GM12864 (cell line): ENCODE results near the gene MFGE8.

ENCODE experiments used
- DNase-seq: peaks from one replicate; pipeline ENCODE4 v3.0.0-alpha.2; 2011; ENCODE audit warnings: low read depth
- H3K4me3 ChIP-seq: 2 replicates; pipeline ENCODE4 v1.5.1; 2011; ENCODE audit warnings: mild to moderate bottlenecking, low read depth, low read length, control low read depth
- TF ChIP-seq, protein P1 (sequence below): IDR thresholded peaks from 2 replicates; pipeline ENCODE4 v1.5.1; 2011; ENCODE audit warnings: low read depth, mild to moderate bottlenecking, moderate library complexity, low read length, control low read depth, inconsistent platforms; ENCODE audit errors: missing control alignments

MFGE8 gene

GRCh38 chr15:88913850-88914169 lies 631 bp upstream of the MFGE8 start:
- peak overlapping the region; percentile 74; the same call in 1 of the 2 replicates for H3K4me3 ChIP-seq
- TF ChIP-seq, protein P1, sequence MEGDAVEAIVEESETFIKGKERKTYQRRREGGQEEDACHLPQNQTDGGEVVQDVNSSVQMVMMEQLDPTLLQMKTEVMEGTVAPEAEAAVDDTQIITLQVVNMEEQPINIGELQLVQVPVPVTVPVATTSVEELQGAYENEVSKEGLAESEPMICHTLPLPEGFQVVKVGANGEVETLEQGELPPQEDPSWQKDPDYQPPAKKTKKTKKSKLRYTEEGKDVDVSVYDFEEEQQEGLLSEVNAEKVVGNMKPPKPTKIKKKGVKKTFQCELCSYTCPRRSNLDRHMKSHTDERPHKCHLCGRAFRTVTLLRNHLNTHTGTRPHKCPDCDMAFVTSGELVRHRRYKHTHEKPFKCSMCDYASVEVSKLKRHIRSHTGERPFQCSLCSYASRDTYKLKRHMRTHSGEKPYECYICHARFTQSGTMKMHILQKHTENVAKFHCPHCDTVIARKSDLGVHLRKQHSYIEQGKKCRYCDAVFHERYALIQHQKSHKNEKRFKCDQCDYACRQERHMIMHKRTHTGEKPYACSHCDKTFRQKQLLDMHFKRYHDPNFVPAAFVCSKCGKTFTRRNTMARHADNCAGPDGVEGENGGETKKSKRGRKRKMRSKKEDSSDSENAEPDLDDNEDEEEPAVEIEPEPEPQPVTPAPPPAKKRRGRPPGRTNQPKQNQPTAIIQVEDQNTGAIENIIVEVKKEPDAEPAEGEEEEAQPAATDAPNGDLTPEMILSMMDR: no peak

DNA sequence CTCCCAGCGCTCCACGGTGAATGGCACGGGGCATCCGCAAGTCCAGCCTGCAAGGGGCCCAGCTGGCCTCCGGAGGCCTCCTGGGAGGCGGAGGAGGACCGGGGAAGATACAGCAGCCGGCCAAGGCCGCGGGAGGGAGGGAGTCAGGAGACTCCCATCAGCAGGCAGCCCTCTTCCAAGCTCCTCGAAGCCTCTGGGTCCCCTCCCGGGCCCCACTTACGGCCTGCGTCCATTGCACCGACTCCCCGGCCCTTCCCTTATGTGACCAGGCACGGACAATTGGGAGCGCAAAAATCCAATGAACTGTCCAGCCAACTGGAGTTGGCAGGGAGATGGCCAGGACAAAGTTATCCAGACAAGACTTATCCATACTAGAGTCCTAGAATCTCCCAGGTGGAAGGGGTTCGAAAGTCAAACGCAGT lies 668 bp downstream of the MFGE8 start:
- no peak for DNase-seq
- TF ChIP-seq, protein P1: no peak
- peak overlapping the region; percentile 74 for H3K4me3 ChIP-seq

More at GRCh38 chr15:88913850-88914169, 631 bp upstream of the MFGE8 start:
- no peak for DNase-seq

DNA sequence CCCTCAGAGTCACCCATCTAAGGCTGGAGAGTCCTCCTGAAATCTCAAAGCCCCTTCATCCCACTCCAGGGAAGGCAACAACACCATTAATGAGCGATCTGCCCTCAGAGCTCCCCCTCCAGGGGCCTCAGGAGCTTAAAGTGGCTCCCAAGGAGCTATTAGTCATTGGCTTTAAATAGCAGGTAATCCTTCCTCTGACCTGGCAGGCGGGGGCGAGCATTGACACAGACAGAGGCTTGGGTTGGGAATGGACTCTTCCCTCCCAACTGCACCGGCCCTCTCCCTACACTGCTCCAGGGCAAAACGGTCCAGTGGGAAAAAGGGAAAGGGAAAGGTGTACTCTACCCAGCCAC lies 1.4 kb downstream of the MFGE8 start:
- H3K4me3 ChIP-seq: no peak overlapping the region
- no peak for DNase-seq

GRCh38 chr15:88909956-88910831 lies 3.0 kb downstream of the MFGE8 start:
- TF ChIP-seq, protein P1: no peak
- H3K4me3 ChIP-seq: no peak overlapping the region
- no peak for DNase-seq

More for the DNA sequence above, 1.4 kb downstream of the MFGE8 start:
- TF ChIP-seq, protein P1: no peak

- TF ChIP-seq, protein P1: no peak
- DNase-seq: no peak
- no peak overlapping the region for H3K4me3 ChIP-seq
Observed at GRCh38 chr15:88908697-88909621, 4.2 kb downstream of the MFGE8 start.

DNA sequence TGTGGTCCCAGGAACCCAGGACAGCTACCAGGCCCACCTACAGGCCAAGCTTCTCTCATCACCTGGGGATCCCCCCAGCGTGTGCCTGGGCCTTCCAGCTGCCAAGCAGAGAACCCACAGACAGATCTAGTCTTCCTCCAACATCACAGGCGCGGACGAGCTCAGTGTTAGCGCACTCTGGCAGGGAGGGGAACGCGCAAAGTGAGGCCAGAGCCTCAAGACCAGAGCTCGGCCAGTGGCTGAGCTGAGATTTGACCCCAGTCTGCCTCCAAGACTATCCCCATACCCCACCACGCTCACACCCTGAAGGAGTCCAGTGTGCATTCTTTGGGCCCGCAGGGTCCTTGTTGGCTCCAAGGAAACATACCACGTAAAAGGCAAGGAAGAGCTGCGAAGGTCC lies 5.1 kb downstream of the MFGE8 start:
- no peak for DNase-seq
- H3K4me3 ChIP-seq: no peak overlapping the region
- TF ChIP-seq, protein P1: no peak
